NCI-H2081 treated with DMSO at 0.1 percent for 48 hours (cell line): ENCODE data around the gene VSTM2L.

Source experiments
- DNase-seq: peaks from one replicate; lab custom pipeline; 2025; lab: John Stamatoyannopoulos, UW

VSTM2L gene

GRCh38 chr20:37918035-37918434 is 15.1 kb downstream of the VSTM2L start:
- no peak for DNase-seq

GRCh38 chr20:37919389-37920040 is 16.6 kb downstream of the VSTM2L start:
- DNase-seq, result no peak

DNA sequence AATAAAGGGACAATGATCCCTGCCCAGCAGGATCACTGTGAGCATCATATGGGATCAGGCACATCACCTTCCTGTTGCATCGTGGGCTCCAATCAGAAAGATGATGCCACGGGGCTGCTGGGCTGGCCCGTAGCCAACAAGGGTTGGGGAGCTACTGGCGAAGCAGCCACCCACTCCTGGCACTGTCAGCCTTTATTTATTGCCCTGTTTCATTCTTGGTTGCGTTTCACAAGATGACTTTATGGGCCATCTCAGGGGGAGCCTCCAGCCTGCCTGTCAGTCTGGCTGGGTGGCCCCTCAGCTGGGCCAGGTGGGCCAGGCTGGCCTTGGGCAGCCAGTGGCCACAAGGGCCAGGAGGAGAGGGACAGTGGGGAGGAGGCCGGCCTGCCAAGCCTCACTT is 17.3 kb downstream of the VSTM2L start:
- no peak for DNase-seq

GRCh38 chr20:37920679-37921322 is 17.9 kb downstream of the VSTM2L start:
- DNase-seq, result no peak

- no peak for DNase-seq
Measured at GRCh38 chr20:37921341-37921929, 18.5 kb downstream of the VSTM2L start.

DNA sequence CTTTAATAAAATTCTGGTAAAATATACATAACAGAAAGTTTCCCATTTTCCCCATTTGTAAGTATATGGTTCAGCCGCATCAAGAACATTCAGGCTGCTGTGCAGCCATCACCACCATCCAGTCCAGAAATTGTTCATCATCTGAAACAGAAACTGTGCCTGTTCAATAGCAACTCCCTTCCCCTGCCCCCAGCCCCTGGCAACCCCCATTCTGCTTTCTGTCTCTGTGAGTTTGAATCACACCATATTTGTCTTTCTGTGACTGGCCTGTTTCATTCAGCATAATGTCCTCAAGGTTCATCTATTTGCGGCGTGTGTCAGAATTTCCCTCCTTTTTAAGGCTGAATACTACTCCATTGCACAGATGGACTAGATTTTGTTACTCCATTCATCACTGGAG is 19.1 kb downstream of the VSTM2L start:
- DNase-seq, result no peak

DNA sequence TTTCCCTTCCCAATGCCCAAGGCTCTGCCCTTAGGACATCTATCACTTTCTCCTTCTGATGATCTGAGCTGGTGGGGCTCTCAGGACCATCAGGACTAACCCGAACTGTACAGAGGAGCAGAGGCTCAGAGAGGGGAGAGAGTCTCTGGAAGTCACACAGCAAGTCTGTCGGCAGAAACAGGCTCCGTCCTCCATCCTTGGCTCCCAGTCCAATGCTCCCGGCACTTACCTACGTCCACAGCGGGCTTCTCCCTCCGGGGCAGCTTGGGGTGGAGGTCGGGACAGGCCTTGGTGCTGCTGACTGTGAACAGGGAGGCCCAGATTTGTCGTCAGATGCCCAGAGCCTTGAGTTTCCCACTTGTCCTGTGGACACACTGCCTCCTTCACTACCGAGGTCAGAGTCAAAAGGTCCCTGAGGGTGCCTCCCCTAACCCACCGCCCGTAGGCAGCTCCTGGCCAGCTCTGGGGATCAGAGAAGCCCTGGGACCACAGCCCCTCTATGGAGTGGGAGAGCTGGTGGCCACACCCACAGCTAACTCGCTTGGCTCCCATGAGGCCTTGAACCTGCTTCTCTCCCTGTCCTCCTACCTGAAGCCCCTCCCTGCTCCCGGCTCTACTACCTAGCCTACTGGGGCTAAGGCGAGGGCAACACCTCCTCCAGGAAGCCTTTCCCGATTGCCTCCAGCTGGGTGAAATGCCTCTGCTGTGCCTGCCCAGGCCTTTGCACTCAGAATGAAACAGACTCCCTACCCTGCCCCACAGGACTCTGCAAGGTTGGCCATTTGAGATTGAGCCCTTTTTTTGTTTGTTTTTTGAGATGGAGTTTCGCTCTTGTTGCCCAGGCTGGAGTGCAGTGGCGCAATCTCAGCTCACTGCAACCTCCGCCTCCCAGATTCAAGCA is 22.6 kb downstream of the VSTM2L start:
- DNase-seq, result no peak

- DNase-seq, result no peak
Measured at GRCh38 chr20:37926612-37927011, 23.7 kb downstream of the VSTM2L start.

DNA sequence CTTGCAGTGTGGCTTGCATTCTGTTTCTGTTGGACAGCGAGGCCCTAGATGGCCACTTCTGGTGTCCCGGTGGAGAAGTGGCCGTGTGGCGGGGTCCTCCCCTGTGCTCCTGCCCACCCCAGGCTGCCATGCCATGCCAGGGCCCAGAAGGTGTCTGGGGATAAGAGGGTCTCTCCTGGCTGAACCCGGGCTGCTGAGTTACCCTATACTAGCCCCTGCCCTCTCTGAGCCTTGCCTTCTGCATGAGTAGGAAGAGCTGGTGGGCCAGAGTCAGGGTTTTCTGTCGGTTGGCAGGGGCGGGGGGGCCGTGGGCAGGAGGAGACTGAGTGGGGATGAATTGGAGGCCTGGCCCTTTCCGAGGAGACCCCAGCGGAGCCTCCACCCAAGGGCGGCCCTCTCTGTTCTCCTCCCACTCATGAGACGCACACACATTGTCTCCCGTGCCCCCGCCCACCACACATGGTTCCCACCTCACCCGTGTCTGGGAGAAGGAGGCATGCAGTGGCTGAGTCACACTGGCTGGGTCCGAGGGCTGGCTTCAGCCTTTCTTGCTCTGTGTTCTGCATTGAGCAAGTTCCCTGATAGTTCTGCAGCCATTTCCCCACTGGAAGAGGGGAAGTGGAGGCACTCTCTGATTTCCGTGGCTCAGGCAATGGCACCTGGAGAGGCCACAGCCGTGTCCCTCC is 24.6 kb downstream of the VSTM2L start:
- DNase-seq, result no peak

DNA sequence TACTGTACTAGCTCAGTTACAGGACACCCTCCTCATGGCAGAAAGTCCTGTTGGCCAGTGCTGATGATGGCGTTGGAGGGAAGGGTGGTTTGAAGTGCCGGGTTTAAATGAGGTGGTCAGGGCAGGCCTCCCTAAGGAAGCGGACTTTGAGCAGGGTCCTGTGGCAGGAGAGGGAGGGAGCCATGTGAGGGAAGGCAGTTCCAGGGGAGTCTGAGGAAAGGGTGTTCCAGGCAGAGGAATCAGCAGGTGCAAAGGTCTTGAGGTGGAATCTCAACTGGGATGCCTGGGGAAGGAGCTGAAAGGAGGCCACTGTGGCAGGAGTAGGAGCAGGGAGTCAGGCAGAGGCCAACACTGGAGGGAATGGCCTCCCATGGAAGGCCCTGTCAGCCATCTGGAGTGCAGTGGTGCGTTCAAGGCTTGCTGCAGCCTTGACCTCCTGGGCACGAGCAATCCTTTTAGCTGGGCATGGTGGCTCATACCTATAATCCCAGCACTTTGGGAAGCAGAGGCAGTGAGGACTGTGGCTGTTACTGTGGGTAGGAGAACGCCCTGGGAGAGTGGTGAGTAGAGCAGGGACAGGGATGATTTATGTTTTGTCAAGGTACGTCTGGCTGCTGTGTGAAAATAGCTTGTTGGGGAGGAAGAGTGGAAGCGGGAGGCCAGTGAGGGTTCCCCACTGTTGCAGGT is 26.2 kb downstream of the VSTM2L start:
- DNase-seq, result no peak

DNA sequence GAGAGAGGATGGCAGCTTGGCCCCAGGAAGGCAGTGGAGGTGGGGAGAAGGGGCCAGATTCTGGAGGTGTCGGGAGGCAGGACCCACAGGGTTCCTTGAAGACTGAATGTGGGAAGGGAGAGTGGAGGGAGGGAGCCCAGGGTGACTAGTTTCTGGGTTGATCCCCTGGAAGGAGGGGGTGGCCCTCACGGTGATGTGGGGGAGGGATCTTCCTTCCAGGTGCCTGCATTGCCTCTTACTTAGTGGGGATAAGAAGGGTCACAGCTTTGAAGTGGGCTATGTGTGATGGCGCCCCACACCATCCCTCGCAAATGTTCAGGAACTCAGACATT is 26.7 kb downstream of the VSTM2L start:
- no peak for DNase-seq

DNA sequence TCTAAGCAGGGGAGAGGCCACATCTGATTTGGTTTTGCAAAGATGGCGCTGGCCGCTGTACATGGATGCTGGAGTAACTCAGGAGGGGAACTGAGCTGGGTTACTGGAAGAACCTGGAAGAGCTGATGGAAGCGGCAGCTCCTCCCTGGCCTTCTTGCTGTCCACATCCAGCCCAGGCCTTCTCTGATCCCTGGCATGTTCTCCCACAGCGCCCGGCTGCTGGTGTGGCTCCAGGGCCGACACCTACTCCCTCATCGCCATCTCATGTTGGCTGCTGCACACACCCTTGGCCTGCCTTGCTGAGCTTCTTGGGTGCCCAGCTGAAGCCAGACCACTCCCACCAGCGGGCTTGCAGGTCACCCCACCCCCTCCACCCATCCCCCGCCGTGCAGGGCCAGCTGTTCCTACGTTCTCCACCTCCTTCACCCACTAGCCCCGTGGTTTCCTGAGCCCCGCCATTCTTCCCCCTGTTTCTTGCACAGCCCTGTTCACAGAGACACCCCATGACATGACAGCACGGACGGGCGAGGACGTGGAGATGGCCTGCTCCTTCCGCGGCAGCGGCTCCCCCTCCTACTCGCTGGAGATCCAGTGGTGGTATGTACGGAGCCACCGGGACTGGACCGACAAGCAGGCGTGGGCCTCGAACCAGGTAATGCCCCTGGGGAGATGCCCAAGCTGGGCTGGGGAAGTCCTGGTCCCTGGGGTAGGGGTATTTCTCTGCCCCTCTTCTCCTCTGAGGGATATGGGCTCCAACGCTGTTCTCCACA is 28.4 kb downstream of the VSTM2L start:
- DNase-seq, result no peak

DNA sequence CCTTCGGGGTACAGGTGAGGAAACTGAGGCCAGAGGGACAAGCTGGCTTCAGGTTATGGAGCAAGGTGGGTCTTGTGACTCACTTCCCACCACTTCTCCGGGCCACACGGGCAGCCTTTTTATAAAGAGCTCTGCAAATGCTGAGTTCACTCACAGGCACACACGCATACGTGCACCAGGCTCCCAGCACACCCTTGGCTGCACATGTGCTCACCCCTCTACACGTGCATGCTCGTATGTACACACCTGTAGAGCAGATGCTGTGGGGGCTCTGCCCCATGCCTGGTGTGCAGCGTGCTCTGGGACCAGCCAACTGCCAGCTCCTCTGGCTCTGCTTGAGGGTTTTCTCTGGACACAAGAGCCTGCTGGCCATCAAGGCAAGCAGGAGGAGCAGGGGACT is 29.1 kb downstream of the VSTM2L start:
- no peak for DNase-seq

GRCh38 chr20:37932919-37933318 is 30.0 kb downstream of the VSTM2L start:
- DNase-seq, result no peak

- DNase-seq, result no peak
Measured at GRCh38 chr20:37933786-37934633, 31.1 kb downstream of the VSTM2L start.

GRCh38 chr20:37934634-37935375 is 31.9 kb downstream of the VSTM2L start:
- no peak for DNase-seq

DNA sequence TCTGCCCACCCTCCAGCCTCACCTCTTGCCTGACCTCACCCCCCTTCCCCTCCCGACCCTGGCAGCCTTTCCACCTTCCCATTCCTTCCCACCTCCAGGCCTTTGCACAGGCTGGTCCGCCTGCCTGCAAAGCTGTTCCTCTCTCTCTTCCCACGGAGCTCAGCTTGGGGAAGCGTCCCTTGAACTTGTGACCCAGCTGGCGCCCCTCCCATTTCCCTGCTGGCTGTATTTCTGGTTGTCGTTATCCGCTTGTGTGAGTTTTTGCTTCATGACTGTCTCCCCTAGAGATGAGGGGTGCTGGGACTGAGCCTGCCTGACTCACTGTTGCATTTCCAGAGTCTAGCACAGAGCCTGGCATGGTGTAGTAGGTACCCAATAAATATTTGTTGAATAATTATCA is 32.5 kb downstream of the VSTM2L start:
- no peak for DNase-seq

- no peak for DNase-seq
Measured at GRCh38 chr20:37936041-37936440, 33.1 kb downstream of the VSTM2L start.

- DNase-seq, result no peak
Measured at GRCh38 chr20:37936451-37936850, 33.5 kb downstream of the VSTM2L start.
